ENCODE results near the gene PHRF1.

The PHRF1 gene

GRCh38 chr11:608791-609251 is 32.6 kb downstream of the PHRF1 start:
- TF ChIP-seq, protein P1, sequence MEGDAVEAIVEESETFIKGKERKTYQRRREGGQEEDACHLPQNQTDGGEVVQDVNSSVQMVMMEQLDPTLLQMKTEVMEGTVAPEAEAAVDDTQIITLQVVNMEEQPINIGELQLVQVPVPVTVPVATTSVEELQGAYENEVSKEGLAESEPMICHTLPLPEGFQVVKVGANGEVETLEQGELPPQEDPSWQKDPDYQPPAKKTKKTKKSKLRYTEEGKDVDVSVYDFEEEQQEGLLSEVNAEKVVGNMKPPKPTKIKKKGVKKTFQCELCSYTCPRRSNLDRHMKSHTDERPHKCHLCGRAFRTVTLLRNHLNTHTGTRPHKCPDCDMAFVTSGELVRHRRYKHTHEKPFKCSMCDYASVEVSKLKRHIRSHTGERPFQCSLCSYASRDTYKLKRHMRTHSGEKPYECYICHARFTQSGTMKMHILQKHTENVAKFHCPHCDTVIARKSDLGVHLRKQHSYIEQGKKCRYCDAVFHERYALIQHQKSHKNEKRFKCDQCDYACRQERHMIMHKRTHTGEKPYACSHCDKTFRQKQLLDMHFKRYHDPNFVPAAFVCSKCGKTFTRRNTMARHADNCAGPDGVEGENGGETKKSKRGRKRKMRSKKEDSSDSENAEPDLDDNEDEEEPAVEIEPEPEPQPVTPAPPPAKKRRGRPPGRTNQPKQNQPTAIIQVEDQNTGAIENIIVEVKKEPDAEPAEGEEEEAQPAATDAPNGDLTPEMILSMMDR (IDR thresholded peaks at IDR 0.05; ENCODE audit: low read depth, low read length): no peak
- no peak overlapping the region for H3K4me3 ChIP-seq (ENCODE audit: low read depth, low read length)

DNA sequence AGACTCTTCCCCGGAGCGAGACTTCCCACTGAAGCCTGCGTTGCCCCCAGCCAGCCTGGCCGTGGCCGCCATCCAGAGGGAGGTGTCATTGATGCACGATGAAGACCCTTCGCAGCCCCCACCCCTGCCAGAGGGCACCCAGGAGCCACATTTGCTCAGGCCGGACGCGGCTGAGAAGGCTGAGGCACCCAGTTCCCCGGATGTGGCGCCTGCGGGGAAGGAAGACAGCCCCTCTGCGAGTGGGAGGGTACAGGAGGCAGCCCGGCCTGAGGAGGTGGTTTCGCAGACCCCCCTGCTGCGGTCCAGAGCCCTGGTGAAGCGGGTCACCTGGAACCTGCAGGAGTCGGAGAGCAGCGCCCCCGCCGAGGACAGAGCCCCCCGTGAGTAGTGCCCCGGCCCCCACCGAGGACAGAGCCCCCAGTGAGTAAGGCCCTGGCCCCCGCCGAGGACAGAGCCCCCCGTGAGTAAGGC is 33.1 kb downstream of the PHRF1 start:
- H3K4me3 ChIP-seq (ENCODE audit: low read depth, low read length): no peak overlapping the region
- TF ChIP-seq, protein P1 (IDR thresholded peaks at IDR 0.05; ENCODE audit: low read depth, low read length): no peak

GRCh38 chr11:610146-610801 is 34.0 kb downstream of the PHRF1 start:
- no peak overlapping the region for H3K4me3 ChIP-seq (ENCODE audit: low read depth, low read length)
- TF ChIP-seq, protein P1 (IDR thresholded peaks at IDR 0.05; ENCODE audit: low read depth, low read length): no peak

DNA sequence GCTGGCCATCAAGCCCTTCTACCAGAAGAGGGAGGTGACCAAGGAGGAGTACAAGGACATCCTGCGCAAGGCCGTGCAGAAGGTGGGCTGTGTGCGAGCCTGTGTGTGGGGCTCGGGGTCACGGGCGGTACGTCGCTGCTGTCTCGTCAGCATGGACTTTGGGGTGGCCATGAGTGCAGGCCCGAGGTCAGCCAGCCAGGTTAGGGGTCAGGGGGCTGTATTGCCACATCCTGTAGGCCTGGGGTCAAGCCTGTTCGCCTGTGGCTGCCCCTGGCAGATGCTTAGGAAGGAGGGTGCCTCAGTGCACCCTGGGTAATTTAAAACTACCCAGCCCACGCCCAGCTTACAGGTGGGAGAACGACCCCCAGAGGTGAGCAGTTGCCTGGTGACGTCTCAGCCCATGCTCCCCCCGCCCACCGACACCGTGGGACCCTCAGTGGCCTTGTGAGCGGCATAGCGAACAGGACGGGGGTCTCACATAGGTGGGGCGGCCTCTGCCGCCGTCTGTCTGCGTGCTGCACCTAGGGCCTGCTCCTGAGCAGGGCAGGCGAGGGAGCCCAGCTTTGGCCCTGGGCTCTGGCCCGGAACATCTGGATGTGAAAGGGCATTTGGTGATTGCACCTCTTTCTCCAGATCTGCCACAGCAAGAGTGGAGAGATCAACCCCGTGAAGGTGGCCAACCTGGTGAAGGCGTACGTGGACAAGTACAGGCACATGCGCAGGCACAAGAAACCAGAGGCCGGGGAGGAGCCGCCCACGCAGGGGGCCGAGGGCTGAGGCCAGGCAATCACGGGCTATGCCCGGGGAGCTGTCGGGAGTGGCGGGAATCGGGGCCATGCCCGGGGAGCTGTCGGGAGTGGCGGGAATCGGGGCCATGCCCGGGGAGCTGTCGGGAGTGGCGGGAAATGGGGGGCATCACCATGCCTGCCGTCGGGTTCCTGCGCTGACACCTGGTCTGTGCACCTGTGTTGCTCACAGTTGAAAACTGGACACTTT is 35.0 kb downstream of the PHRF1 start:
- H3K4me3 ChIP-seq (ENCODE audit: low read depth, low read length): no peak overlapping the region
- TF ChIP-seq, protein P1 (IDR thresholded peaks at IDR 0.05; ENCODE audit: low read depth, low read length): no peak

DNA sequence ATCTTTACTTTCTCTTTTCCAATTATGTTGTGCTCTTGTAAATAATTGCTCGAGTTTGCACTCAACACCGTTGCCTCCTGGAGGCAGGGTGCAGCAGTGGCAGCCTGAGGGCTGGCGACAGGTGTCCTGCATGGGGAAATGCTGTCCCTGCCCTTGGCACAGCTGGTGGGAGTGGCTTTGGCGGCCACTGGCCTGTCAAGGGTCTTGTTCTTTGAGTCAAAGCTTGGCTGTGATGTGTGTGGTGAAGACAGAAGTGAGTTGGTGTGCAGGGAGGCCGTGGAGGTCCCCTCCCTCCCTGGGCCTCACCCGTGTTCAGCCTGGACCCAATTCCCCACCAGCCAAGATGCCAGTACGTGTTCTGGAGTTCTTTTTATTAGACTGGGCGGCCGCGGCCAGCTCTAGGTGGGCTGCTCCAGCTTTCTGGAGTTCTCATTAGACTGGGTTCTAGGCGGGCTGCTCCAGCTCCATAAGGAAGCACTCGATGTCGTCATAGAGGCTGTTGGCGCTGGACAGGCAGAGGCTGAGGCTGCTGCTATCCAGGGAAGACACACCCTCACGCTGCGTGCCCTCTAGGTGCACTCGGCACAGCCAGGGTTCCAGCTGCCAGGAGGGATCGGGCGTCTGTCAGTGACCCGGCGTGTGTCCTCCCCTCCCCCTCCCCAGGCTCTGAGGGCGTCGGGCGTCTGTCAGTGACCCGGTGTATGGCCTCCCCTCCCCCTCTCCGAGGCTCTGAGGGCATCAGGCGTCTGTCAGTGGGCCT is 36.1 kb downstream of the PHRF1 start:
- H3K4me3 ChIP-seq (ENCODE audit: low read depth, low read length): no peak overlapping the region
- TF ChIP-seq, protein P1 (IDR thresholded peaks at IDR 0.05; ENCODE audit: low read depth, low read length): no peak

DNA sequence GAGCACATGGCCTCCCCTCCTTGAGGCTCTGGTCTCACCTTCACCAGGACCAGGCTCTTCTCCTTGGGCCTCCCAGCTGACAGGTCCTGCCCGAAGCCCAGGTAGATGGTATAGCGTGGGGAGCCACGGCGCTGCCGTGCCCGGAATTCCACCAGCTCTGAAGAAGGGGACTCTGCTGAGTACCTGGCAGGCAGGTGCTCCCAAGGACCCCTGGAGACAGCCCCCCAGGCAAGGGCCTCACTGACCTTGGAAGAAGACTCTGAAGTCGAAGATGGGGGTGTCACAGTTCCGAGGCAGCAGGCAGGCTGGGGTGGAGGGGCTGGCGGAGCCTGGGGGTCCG is 36.7 kb downstream of the PHRF1 start:
- no peak overlapping the region for H3K4me3 ChIP-seq (ENCODE audit: low read depth, low read length)
- TF ChIP-seq, protein P1 (IDR thresholded peaks at IDR 0.05; ENCODE audit: low read depth, low read length): no peak

All from WI38 (cell line).